Duodenal mucosa (tissue), 2 donors: ENCODE results near the gene EPHB2.

Experiments used
- H3K27ac ChIP-seq: one replicate; pipeline ENCODE4 v1.7.0; 2013; ENCODE audit warnings: low read depth, low read length
- H3K27me3 ChIP-seq, 2 donors: one replicate each; pipeline ENCODE4 v1.7.0; 2013; ENCODE audit warnings: low read length in 2 of 2, control low read depth in 1 of 2; ENCODE audit not compliant: insufficient read depth in 2 of 2, control insufficient read depth in 1 of 2
- H3K36me3 ChIP-seq, 2 donors: one replicate each; pipeline ENCODE4 v1.7.0; 2013; ENCODE audit warnings: low read length in 2 of 2, control low read depth in 1 of 2; ENCODE audit not compliant: insufficient read depth in 2 of 2, control insufficient read depth in 1 of 2
- H3K4me1 ChIP-seq, 2 donors: one replicate each; pipeline ENCODE4 v1.7.0; 2013; ENCODE audit warnings: low read length in 2 of 2, control low read depth in 1 of 2; ENCODE audit not compliant: insufficient read depth in 2 of 2, control insufficient read depth in 1 of 2
- H3K4me3 ChIP-seq, 2 donors: one replicate each; pipeline ENCODE4 v1.7.0; 2013; ENCODE audit warnings: low read length in 2 of 2, low read depth in 1 of 2
- H3K9ac ChIP-seq, 2 donors: one replicate each; pipeline ENCODE4 v1.7.0; 2013; ENCODE audit warnings: low read length in 2 of 2, low read depth in 1 of 2
- H3K9me3 ChIP-seq, 2 donors: one replicate each; pipeline ENCODE4 v1.7.0; 2013; ENCODE audit warnings: low read length in 2 of 2, control low read depth in 1 of 2; ENCODE audit not compliant: control insufficient read depth in 1 of 2

EPHB2 gene

GRCh38 chr1:22915231-22915630 lies 204.6 kb downstream of the EPHB2 start:
- peaks cover 11 to 33% of the 10 kb centered on the region in 2 donors for H3K36me3 ChIP-seq
- no peak overlapping the region for H3K4me3 ChIP-seq
- H3K4me1 ChIP-seq, result peaks cover 0 to 3% of the 10 kb centered on the region in 2 donors

GRCh38 chr1:22915816-22916470 lies 205.3 kb downstream of the EPHB2 start:
- H3K4me3 ChIP-seq, result no peak overlapping the region
- no peaks in the 10 kb centered on the region for H3K27me3 ChIP-seq
- no peak overlapping the region for H3K9ac ChIP-seq
- peaks cover 0 to 3% of the 10 kb centered on the region in 2 donors for H3K4me1 ChIP-seq
- H3K36me3 ChIP-seq, result peaks cover 11 to 28% of the 10 kb centered on the region in 2 donors
- H3K9me3 ChIP-seq, result no peaks in the 10 kb centered on the region
- H3K27ac ChIP-seq, result no peak overlapping the region

More at GRCh38 chr1:22915231-22915630, 204.6 kb downstream of the EPHB2 start:
- no peaks in the 10 kb centered on the region for H3K9me3 ChIP-seq
- H3K27me3 ChIP-seq, result no peaks in the 10 kb centered on the region
- no peak overlapping the region for H3K27ac ChIP-seq
- H3K9ac ChIP-seq, result no peak overlapping the region

- no peaks in the 10 kb centered on the region for H3K9me3 ChIP-seq
These were observed 205.8 kb downstream of the EPHB2 start for GRCh38 chr1:22916471-22916820.

GRCh38 chr1:22917989-22918388 lies 207.3 kb downstream of the EPHB2 start:
- H3K36me3 ChIP-seq, result peaks cover 0 to 12% of the 10 kb centered on the region in 2 donors
- H3K27me3 ChIP-seq, result no peaks in the 10 kb centered on the region
- H3K4me1 ChIP-seq, result peaks cover 0 to 3% of the 10 kb centered on the region in 2 donors
- H3K9me3 ChIP-seq, result no peaks in the 10 kb centered on the region
- no peak overlapping the region for H3K27ac ChIP-seq
- H3K4me3 ChIP-seq, result no peak overlapping the region
- H3K9ac ChIP-seq, result no peak overlapping the region

More at GRCh38 chr1:22916471-22916820, 205.8 kb downstream of the EPHB2 start:
- Histone ChIP-seq H3K4me3 (no peak overlapping the region), H3K36me3 (peaks cover 7 to 25% of the 10 kb centered on the region in 2 donors), H3K9ac (no peak overlapping the region), H3K27me3 (no peaks in the 10 kb centered on the region), H3K27ac (no peak overlapping the region), H3K4me1 (peaks cover 0 to 3% of the 10 kb centered on the region in 2 donors)

- no peak overlapping the region for H3K4me3 ChIP-seq
- peaks cover 0 to 7% of the 10 kb centered on the region in 2 donors for H3K36me3 ChIP-seq
- no peak overlapping the region for H3K27ac ChIP-seq
- no peaks in the 10 kb centered on the region for H3K27me3 ChIP-seq
- no peaks in the 10 kb centered on the region for H3K9me3 ChIP-seq
- no peak overlapping the region for H3K9ac ChIP-seq
- H3K4me1 ChIP-seq, result peaks cover 0 to 3% of the 10 kb centered on the region in 2 donors
These were observed 208.0 kb downstream of the EPHB2 start for GRCh38 chr1:22918644-22919043.

- Histone ChIP-seq H3K36me3 (peaks cover 0 to 7% of the 10 kb centered on the region in 2 donors), H3K9me3 (no peaks in the 10 kb centered on the region), H3K27me3 (no peaks in the 10 kb centered on the region), H3K27ac (no peak overlapping the region), H3K4me1 (peaks cover 0 to 3% of the 10 kb centered on the region in 2 donors), H3K4me3 (no peak overlapping the region), H3K9ac (no peak overlapping the region)
These were observed 208.8 kb downstream of the EPHB2 start for GRCh38 chr1:22919341-22920025.

- Histone ChIP-seq H3K9ac (no peak overlapping the region), H3K4me3 (no peak overlapping the region), H3K36me3 (peaks cover 0 to 3% of the 10 kb centered on the region in 2 donors), H3K4me1 (peaks cover 0 to 3% of the 10 kb centered on the region in 2 donors), H3K27ac (no peak overlapping the region), H3K27me3 (no peaks in the 10 kb centered on the region), H3K9me3 (no peaks in the 10 kb centered on the region)
These were observed 209.5 kb downstream of the EPHB2 start for GRCh38 chr1:22920026-22920733.

- Histone ChIP-seq H3K4me3 (no peak overlapping the region), H3K9me3 (no peaks in the 10 kb centered on the region), H3K27ac (no peak overlapping the region), H3K4me1 (peaks cover 0 to 3% of the 10 kb centered on the region in 2 donors), H3K36me3 (no peaks in the 10 kb centered on the region), H3K27me3 (no peaks in the 10 kb centered on the region), H3K9ac (no peak overlapping the region)
These were observed 210.3 kb downstream of the EPHB2 start for GRCh38 chr1:22920734-22921451.

- Histone ChIP-seq H3K9ac (no peak overlapping the region), H3K27ac (no peak overlapping the region), H3K36me3 (no peaks in the 10 kb centered on the region), H3K27me3 (no peaks in the 10 kb centered on the region), H3K4me1 (peaks cover 0 to under 1% of the 10 kb centered on the region in 2 donors), H3K9me3 (no peaks in the 10 kb centered on the region), H3K4me3 (no peak overlapping the region)
These were observed 210.9 kb downstream of the EPHB2 start for GRCh38 chr1:22921452-22922126.
